ENCODE data around the gene MEAK7. TPM values are rescaled to one million over a fixed set of nuclear protein-coding genes. Genes with fewer than 3 reads are reported as not detected.

Gene MEAK7
- total RNA-seq, 1 donor from 2014 or later = 5.3 TPM

DNA sequence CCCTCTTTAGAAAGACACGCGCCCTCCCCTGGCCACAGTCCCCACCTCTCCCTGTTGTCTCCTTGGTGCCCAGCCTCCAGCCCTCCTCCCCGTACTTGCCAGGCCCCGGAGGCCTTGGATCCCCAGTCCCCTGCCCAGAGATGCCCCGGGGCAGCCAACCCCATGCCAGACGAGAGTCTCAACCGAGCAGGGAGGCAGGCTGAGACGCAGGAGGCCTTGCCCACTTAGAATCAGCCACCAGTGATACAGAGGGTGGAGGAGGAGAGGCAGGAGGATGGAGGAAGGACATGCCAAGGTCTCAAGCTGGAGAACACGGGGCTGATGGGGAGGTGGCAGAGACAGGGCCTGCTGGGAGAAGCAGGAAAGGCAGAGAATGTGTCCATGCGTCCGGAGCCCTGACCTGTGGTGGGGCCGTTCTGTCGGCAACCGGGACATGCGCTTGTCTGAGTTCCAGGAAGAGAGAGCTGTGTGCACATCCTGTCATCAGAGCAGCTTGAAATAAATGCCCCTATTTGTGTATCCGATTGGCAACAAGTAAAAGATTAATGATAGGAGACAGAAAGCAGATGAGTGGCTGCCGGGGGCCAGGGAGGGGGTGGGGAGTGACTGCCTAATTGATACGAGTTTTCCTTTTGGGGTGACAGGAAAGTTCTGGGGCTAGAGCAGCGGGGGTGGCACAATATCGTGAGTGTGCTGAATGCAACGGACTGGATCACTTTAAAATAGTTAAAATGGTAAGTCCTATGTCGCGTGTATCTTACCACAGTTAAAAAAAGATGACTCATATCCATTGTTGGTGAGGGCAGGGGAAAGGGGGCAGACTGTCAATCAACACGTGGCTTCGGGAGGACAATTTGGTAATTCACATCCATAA is 44.7 kb upstream of the MEAK7 start:
- H3K4me1 ChIP-seq = peaks cover 5% of the 10 kb centered on the region
- DNase-seq = no peak
- no peak overlapping the region for H3K4me3 ChIP-seq
- H3K27ac ChIP-seq (replicated peaks) = peak overlapping the region; percentile 48
- H3K27me3 ChIP-seq (ENCODE audit: low read depth) = peaks cover 26% of the 10 kb centered on the region
- intact Hi-C loops (cut with micrococcal nuclease) = no loop called here
- H3K36me3 ChIP-seq = no peaks in the 10 kb centered on the region
- no peaks in the 10 kb centered on the region for H3K9me3 ChIP-seq (replicated peaks)
- TF ChIP-seq, protein P1, sequence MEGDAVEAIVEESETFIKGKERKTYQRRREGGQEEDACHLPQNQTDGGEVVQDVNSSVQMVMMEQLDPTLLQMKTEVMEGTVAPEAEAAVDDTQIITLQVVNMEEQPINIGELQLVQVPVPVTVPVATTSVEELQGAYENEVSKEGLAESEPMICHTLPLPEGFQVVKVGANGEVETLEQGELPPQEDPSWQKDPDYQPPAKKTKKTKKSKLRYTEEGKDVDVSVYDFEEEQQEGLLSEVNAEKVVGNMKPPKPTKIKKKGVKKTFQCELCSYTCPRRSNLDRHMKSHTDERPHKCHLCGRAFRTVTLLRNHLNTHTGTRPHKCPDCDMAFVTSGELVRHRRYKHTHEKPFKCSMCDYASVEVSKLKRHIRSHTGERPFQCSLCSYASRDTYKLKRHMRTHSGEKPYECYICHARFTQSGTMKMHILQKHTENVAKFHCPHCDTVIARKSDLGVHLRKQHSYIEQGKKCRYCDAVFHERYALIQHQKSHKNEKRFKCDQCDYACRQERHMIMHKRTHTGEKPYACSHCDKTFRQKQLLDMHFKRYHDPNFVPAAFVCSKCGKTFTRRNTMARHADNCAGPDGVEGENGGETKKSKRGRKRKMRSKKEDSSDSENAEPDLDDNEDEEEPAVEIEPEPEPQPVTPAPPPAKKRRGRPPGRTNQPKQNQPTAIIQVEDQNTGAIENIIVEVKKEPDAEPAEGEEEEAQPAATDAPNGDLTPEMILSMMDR (IDR thresholded peaks at IDR 0.05; ENCODE audit: borderline replicate concordance) = no peak

DNA sequence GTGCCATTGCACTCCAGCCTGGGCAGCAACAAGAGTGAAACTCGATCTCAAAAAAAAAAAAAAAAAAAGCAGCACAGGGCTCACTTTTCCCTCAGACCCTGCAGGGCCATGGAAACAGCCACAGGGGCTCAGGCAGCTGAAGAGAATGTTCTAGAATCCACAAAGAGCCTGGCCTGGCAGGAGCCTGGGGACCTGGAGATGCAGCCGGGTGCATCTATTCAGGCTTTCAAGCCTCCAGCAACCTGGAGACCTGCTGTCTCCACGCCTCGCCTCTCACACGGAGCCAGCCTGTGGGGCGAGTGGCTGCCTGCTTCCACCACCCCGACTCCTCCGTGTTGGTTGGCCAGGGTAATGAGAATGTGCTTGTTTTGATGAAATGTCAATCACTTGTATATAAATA is 44.0 kb upstream of the MEAK7 start:
- peaks cover 26% of the 10 kb centered on the region for H3K27me3 ChIP-seq (ENCODE audit: low read depth)

DNA sequence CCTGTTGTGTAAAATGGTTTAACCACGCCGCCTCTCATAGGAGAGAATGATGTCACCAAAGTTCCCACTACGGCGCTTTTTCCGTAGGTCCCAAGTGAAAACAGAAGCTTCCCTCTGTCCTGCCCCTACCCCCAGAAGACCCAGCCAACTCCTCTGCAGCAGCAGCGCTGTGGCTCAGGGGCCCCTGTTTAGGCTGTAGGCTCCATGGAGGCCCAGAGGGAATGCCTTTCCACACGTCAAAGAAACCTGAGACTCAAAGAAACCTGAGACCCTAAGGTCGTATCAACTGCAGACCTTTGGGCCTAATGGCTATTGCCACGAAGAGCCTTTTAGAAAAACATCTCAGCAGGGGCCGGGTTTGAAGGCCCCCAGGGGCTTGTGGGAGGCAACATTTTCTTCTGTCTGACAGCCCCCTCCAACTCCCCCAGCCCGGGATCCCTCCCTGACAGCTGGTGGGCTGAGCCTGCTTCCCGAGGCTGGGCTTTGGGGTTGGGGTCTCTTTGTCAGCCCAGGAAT is 43.1 kb upstream of the MEAK7 start:
- Histone ChIP-seq H3K9me3 (replicated peaks) (no peaks in the 10 kb centered on the region), H3K27me3 (ENCODE audit: low read depth) (peaks cover 26% of the 10 kb centered on the region), H3K36me3 (no peaks in the 10 kb centered on the region), H3K27ac (replicated peaks) (no peak overlapping the region), H3K4me1 (peaks cover 5% of the 10 kb centered on the region), H3K4me3 (no peak overlapping the region)
- intact Hi-C loops (cut with micrococcal nuclease) = no loop called here
- DNase-seq = no peak
- TF ChIP-seq, protein P1 (IDR thresholded peaks at IDR 0.05; ENCODE audit: borderline replicate concordance) = no peak

More for the DNA sequence above, 44.0 kb upstream of the MEAK7 start:
- intact Hi-C loops (cut with micrococcal nuclease) = no loop called here
- Histone ChIP-seq H3K4me1 (peaks cover 5% of the 10 kb centered on the region), H3K36me3 (no peaks in the 10 kb centered on the region), H3K9me3 (replicated peaks) (no peaks in the 10 kb centered on the region), H3K4me3 (no peak overlapping the region), H3K27ac (replicated peaks) (peak overlapping the region; percentile 48)
- no peak for DNase-seq
- TF ChIP-seq, protein P1 (IDR thresholded peaks at IDR 0.05; ENCODE audit: borderline replicate concordance) = no peak

DNA sequence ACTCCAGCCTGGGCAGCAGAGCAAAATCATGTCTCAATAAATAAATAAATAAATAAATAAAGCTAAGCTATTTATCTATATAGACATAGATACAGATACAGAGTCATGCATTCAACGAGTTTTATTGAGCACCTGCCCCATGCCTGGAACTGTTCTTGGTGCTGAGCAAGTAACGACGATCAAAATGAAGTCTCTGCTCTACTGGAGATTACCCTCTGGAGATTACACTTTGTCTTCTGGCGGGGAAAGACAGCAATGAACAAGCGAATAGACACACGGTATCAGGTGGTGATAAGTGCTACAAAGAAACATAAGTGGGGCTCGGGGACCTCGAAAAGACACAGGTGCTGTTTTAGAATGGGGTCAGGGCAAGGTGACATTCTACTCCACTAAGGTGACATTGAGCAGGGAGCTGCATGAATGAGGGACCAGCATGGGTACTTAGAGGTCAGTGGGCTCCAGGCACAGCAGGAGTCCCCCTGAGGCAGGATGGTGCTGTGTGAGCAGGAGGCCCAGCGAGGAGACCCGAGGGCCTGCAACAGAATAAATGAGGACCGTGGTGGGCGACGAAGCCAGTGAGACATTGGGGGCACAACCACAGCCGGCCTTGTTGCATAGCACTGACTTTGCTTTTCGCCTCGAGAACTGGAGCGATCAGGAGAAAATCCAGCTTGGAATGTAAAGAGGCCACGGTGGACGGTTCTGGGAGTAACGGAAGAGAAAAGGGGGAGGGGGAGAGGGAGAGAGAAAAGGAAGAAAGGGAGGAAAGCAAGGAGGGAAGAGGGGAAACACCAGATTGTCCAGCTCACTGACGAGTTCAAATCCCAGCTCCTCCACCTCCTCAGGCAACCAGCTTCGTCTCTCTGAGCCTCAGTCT is 42.4 kb upstream of the MEAK7 start:
- Histone ChIP-seq H3K4me1 (peaks cover 5% of the 10 kb centered on the region), H3K4me3 (no peak overlapping the region), H3K27ac (replicated peaks) (no peak overlapping the region), H3K36me3 (no peaks in the 10 kb centered on the region), H3K9me3 (replicated peaks) (no peaks in the 10 kb centered on the region), H3K27me3 (ENCODE audit: low read depth) (peaks cover 26% of the 10 kb centered on the region)
- TF ChIP-seq, protein P1 (IDR thresholded peaks at IDR 0.05; ENCODE audit: borderline replicate concordance) = no peak
- intact Hi-C loops (cut with micrococcal nuclease) = no loop called here
- no peak for DNase-seq

DNA sequence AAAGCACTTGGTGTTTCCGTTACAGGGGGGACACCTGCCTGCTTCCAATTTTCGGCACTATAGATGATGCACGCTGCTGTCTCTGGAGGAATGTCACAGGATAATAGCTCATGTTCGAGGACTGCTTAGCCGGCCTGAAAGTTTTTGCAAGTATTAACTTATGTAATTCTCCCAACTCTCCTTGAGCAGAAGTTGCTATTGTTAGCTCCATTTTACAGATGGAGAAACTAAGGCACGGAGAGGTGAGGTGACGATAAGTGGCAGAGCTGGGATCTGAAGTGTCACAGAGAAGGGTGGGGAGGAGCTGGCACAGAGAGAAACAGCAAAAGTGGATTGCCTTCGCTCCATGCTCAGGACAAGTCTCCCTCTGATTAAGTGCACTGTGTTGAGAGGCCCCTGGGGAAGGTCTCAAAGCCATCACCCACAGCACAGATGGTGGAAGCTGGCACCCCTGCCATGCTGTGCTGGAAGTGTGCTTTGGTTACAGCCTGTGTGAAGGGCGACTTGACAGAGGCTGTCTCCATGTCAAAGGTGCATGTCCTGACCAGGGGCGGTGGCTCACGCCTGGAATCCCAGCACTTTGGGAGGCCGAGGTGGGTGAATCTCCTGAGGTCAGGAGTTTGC is 40.8 kb upstream of the MEAK7 start:
- H3K4me1 ChIP-seq = peaks cover 5% of the 10 kb centered on the region
- no peaks in the 10 kb centered on the region for H3K36me3 ChIP-seq
- H3K27ac ChIP-seq (replicated peaks) = no peak overlapping the region
- peaks cover 26% of the 10 kb centered on the region for H3K27me3 ChIP-seq (ENCODE audit: low read depth)
- DNase-seq = no peak
- intact Hi-C loops (cut with micrococcal nuclease) = no loop called here
- no peak overlapping the region for H3K4me3 ChIP-seq
- H3K9me3 ChIP-seq (replicated peaks) = no peaks in the 10 kb centered on the region
- TF ChIP-seq, protein P1 (IDR thresholded peaks at IDR 0.05; ENCODE audit: borderline replicate concordance) = no peak
